GM21529 (cell line): ENCODE measurements around the gene AQP2.

ENCODE experiments used
- ATAC-seq: cut with Tn5 transposase; IDR thresholded peaks from one replicate; pipeline ENCODE4 v1.9.1; 2021; ENCODE audit not compliant: unreplicated experiment

Gene AQP2

DNA sequence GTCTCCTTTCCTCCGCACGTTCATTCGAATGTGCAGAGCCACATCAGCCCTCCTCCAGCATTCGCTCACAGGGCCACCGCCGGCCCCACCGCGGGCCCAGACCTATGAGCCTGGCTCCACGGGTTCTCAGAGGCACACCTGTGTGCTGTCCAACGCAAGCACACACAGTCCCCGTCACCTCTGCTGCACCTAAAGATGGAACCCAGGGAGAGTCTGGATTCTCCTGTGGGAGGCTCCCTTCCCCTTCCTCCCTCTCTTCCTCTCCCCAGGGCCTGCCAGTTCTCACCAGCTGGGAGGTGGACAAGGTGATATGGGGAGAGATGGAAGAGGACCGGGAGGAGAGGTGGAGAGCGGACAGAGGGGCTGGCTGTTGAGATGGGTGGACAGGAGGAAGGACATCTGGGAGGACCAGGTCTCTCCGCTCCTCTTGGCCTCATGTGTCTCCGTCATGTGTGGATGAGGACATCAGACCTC, 17.3 kb downstream of the AQP2 start:
- peak; percentile 14 for ATAC-seq

DNA sequence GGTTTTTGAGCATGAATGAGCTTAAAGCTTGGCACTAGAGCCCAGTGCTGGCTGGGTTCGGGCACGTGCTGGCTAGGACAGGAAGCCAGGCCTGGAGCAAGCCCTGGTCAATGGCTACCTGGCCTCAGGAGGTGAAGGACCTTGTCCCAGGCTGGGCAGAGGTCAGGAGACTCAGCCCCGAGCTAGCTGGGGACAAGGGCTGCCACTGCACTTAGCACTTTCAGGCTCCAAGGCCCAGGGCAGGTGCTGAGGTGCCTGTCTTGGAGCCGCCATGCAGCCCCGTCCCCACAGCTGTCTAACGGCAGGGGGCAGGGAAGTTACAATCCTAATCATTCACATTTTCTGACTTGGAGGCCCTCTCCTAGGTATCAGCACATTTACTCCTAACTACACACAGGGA, 17.9 kb downstream of the AQP2 start:
- ATAC-seq = no peak

DNA sequence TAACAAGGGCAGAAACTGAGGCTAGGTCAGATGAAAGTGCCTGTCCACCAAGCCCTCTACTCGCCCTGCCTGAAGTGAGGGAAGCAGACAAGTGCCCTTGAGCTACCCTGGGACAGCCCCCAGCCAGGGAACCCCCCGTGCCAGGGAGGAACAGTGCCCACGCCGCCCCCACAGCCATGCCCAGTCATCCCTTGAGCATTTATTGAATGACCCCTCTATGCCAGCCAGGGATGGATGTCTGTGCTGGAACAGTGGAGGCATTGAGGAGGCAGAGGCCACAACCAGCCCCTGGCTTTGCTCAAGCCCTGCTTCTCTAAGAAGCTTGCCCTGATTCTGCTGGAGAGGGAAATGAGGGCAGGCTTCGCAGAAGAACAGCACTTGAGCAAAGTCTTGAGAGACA, 18.5 kb downstream of the AQP2 start:
- no peak for ATAC-seq

DNA sequence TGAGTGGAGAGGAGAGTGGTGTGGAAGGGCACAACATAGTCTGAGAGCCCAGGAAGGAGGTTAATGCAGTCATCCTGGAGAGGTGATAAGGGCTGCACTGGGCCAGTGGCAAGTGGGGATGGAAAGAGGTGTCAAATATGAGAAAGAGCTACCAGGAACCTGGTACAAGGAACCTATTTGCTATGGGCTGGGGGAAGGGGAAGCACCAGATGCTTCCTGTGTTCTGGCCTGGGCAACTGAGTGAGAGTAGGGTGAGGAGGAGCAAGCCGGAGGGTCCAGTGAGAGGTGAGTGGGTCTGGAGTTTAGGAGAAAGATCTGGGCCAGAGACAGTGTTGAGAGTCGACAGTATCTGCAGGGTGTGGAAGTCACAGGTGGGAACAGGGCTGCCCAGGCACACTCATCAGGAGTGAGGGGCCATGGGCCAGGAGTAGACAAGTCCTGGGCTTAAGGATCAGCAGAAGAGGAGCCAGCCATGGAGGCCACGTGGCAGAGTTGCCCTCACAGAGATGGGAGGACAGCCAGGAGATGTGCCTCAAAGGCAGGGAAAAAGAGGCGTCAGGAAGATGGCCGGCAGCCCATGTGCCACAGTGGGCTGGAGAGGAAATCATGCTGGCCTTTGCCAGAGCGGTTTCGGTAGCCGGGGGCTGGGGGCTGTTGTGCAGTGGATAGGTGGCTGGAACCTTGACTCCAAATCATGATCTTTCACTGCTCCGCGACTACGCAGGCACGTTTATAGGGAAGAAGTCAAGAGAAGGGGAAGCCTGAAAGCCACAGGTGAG, 19.3 kb downstream of the AQP2 start:
- no peak for ATAC-seq

DNA sequence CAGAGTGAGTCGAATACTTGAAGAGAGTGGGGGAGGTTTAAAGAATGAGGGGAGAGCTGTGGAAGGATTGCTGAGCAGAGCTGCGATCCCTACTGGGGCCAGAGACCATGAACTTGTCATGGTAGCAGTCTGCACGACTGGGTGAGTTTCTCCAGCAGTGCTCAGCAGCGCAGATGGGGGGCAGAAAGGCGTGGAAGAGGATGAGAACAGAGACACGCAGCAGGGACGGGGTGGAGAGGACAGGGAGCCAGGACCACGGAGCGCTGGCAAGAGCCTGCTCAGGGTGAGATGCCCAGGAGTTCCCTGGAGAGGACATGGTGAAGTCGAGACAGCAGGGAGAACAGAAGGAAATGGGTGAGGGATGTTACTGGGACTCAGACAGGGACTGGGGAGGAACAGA, 20.1 kb downstream of the AQP2 start:
- no peak for ATAC-seq

DNA sequence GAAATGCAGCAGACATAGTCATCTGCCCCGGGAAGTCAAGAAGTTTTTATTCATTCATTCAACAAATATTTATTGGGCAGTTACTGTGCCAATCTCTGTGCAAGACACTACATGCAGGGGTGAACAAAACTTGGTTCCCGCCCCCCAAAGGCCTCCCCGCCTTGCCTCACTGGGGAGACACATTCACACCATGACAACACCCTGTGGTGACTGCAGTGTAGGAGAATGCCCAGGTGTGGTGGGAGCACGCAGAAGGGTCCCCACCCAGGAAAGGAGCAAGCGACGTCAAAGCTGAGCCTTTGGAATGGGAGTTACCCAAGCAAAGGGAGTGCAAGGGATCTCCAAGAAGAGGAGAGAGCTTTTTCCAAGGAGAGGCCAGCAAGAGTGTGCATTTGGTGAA, 20.6 kb downstream of the AQP2 start:
- no peak for ATAC-seq

DNA sequence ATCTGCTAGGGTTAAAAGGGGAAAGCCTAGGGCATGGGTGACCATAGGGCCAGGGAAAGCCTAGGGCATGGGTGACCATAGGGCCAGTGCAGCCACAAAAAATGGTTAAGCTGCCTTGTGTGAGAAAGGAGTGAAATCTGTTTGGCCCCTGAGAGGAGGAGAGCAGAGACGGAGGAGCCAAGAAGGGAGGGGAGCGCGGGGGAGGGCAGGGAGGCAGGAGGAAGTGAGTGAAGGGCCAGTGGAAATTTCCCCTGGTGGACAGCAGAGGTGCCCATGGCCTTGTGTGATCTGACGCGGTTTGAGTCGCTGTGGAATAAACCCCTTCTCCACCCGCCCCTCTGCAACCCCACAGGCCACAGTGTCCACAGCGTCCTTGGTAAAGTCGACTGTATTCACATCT, 21.6 kb downstream of the AQP2 start:
- ATAC-seq = no peak

DNA sequence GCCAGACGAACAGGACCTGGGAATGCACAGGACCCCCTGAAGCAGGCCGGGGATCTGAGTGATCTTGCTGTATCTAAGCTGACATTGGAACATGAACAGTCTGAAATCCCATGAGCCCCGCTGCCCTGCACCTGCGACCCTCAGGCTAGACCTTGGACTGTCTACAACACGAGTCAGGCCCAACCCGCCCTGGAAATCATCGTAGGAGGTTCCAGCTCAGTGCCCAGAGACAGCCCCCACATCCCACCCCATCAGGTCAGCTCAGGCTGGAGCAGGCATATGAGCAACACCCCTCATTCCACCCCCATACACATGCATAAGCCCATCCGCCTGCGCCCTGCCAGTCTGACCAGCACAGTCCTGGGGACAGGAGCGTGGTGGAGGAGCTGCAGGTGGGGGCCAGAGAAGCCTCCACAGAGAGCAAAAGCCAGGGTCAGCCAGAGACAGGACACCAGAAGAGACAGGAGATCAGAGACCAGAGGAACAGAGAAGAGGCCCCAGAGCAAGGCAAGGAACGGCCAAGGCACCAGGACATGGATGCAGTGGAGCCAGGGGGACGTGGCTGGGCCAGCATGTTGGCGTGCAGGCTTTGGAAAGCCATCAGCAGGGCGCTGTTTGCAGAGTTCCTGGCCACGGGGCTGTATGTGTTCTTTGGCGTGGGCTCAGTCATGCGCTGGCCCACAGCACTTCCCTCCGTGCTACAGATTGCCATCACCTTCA, 22.3 kb downstream of the AQP2 start, which contains the start of gene AQP6:
TSS of gene AQP6 (plus strand) at position 307 of the 720 bp plus-strand sequence. CDS start at position 534, 227 bp downstream.
- no peak for ATAC-seq

DNA sequence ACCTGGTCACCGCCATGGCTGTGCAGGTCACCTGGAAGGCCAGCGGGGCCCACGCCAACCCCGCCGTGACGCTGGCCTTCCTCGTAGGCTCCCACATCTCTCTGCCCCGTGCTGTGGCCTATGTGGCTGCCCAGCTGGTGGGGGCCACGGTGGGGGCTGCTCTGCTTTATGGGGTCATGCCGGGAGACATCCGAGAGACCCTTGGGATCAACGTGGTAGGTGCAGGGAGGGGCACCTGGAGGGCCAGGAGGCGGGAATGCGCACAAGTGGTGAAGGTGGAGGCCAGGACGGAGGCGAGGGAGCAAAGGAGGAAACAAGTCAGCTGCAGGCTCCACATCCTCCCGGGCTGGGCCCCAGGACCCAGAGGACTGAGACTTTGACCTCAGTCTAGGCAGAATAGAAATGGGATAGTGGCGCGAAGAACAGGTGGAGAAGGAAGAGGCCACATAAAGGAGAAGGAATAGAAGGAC, 22.9 kb downstream of the AQP2 start:
- ATAC-seq = no peak

DNA sequence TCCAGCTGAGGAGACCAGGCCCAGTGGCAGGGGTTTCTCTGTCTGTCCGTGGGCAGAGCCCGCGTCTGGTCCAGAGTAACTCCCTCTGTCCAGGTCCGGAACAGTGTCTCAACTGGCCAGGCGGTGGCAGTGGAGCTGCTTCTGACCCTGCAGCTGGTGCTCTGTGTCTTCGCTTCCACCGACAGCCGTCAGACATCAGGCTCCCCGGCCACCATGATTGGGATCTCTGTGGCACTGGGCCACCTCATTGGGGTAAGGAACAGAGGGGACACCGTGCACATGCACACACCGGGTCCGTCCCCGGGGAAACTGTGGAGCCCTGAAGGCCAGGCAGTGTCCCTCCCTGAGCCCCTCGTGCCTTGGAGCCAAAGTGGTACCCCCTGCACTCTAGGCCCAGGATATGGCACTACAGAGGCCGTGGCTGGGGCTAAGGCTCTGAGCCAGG, 23.7 kb downstream of the AQP2 start:
- ATAC-seq = no peak

DNA sequence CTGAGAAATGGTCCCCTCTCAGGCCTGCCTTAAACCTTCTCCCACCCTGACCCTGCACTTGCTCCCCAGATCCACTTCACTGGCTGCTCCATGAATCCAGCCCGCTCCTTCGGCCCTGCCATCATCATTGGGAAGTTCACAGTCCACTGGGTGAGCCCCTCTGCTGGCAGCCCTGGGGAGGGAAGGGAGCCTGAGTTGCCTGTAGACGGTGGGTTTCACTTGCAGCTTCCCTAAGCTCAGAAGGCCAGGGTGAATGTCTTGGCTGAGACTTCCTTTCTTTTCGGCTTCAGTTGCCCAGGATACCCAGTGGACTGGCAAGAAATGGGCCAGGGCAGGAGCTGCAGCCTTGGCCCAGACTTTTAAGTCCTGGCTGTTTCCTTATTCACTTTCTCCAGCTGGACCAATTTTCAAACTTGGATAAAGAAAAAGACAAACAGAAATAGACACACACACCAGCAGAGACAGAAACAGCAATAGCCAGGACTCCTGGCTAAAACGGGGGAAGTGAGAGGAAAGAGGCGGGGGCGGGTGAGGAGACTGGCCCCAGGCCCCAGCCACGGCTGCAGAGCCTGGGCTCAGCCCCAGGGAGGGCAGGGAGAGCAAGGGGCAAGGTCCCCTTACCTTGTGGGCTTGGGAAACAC, 24.3 kb downstream of the AQP2 start:
- ATAC-seq = no peak

DNA sequence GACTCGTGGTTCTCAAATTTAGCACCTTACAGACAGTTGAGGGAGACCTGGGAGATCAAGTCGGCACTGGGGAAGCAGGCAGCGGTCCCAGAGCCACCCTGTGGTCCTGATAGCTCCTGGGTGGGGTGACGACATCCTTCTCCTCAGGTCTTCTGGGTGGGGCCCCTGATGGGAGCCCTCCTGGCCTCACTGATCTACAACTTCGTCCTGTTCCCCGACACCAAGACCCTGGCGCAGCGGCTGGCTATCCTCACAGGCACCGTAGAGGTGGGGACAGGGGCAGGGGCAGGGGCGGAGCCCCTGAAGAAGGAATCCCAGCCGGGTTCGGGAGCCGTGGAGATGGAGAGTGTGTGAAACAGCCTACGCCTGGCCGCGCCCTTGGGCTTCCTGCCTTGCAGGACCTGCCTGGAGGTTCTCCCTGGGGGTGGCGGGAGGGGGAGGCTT, 24.8 kb downstream of the AQP2 start:
- no peak for ATAC-seq

DNA sequence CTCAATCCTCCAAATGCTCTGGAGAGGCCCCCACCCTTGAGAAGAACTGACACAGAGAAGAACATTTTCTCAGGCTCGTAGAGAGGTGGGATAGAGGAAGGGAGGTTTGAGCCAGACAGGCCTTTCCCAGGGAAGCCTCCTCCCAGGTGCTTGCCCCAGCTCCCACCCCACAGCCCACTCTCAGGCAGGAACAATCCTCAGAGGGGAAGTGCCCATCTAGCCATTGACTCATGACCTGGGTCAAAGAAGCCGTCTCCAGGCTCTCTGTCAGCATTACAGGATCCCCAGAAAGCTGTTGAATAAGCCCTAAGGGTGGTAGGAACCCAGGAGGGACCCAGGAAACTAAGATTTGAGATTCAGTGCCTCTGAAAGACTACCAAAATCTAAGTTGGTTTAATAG, 26.0 kb downstream of the AQP2 start:
- ATAC-seq = no peak

DNA sequence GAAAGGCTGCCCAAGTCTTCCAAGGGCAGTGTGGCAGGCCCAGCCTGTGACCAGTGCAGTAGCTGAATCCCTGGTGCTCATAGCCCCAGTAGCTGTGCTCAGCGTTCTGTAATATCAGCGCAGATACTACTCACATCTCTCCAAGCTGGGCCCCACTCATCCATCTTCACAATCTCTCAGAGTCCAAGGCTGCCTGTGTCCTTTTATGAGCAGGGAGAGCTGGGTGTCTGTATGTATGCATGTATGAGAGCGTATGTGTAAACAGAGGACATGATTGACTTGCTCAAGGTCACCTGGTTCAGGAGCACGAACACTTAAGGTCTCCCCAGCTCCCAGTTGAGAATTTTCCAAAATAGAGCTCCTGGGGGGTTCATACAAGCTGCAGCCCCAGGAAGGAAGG, 27.6 kb downstream of the AQP2 start:
- no peak for ATAC-seq

DNA sequence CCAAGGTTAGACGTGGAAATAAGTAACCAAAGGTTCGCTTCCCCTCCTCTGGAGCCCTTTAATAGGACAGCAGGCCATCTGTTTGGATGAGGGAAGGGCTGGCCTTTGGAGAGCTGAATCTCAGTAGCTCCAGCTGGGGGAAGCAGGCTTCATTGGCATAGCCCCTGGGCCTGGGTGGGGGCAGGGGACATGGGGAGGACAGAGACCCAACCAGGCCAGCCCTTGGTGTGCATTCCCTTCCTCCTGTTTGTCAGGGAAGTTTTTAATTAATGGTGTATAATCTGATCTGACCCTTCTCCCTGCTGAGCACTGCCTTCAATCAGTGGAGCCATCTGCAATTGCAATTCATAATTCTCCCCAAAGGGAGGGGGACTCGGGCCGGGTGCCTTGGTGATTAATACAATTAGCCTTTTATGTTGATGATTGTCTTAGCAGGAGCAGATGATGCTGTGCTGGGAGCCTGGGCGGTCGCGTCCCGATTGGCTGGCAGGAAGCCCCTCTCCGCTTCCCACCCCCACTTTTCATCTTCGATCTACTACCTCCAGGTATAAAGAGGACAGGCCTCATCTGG, 28.6 kb downstream of the AQP2 start:
- no peak for ATAC-seq

DNA sequence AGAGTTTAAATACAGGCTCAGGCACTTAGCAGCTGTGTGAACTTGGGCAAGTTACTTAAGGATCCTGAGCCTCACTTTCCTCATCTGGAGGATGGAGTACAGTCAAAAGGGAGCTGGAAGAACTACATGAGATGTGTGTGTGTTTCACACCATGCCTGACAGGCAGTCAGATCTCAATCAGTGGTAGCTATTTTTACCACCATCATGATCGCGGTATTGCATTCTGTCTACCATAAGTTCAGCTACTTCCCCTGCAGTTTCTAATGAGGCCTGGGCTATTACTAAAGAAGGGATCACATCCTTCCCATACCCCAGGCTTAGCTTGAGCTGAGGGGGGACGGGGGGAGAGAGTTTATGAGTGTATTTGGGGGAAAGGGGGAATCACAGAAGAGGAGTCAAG, 29.3 kb downstream of the AQP2 start:
- ATAC-seq = no peak

DNA sequence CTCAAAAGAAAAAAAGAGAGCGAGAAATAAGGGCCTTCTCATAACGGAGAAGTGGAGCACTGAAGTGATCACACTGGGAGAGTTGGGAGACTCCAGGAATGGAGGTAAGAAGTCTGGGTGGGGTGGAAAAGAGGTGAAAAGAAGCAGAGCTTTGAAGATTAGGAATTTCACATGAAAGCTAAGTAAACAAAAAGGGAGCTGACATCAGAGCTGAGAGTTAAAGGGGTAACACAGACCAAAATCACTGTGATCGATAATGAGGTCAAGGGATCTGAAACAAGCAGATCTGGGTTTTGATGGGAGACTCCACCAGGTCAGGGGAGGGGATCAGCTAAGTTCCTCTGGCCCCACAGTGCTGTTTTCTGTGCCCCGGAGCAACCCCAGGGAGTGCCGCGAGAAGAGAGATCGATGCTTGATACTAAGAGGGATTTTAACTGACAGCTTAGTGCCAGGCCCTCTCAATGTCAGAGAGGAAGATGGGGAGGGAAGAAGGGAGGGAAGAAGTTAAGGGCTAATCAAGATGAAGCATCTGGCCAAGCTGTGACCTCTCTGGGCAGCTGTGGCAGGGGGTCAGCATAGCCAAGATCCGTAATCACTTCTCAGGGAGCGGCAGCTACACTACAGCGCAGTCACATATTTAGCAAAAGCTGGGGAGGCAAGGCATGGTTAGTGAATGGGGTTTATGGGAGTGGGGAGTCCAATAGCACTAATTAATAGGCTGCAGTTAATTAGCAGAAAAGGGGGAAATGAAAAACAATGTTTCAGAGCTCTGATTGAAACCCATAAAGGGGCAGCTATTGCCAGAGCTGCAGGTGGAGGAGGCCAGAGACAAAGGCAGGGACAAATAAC, 30.2 kb downstream of the AQP2 start:
- no peak for ATAC-seq

DNA sequence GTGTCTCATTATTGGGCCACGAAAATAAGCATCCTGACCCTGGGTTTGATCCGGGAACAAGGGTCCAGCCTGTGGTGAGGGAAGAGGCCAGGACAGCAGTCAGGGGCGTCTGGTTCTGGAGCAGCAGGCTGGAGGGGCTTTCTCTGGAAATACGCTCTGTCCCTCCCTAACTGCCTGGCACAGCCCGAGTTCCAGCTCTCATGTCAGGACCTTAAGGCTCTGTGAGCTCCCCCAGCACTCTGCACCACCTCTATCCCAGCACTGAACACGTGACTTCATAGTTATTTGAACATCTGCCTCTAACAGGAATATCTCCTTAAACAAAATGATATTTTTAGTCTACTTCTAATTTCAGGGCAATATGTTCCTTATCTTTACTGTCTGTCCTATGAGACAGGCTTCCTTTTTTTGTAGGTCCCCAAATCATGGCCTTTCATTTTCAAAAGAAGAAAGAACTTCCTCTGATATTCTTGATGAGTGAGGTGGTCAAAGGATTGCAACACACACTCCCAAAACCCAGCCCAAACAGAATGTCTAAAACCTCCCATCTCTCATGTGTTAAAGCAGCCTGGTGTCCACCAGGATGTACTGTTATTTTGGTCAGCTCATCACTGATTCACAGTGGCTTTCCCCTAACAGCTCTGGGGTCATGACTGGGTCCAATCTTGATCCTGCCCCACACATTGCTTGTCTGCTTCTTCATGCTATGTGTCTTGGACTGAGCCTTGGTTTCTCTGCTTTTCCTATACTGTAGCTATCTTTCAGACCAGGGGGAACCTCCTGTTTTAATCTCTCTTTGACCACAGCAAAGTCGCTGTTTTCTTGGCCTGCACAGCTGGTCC, 31.9 kb downstream of the AQP2 start:
- ATAC-seq = no peak

DNA sequence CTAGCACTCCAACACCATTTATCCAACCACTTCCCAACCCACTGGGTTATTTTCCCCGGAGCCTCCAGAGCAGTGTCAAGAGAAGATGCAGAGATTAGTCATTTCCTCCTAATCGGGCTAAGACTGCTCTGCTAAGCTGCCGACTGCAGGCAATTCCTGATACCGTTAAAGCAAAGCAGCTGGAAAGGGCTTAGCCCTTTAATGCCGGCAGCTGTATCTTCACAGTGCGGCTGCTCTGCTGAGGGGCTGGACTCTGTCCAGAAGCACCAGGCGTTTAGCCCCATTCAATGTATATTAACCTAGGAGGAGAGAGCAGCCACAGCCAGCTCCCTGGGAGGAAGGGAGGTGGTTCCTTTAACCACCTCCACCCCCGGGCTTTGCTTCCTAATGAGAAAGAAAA, 33.4 kb downstream of the AQP2 start:
- no peak for ATAC-seq
